Inflammatory macrophage (primary cell): ENCODE results near the gene TRIP11.

Experiments
- DNase-seq, 2 donors: peaks; one replicate each; pipeline ENCODE4 v3.0.0-alpha.2; 2020 to 2022

The TRIP11 gene

GRCh38 chr14:91953170-91953985 lies 86.5 kb downstream of the TRIP11 start:
- no peak for DNase-seq

- peak; percentile 3 to 24 for DNase-seq
Observed at GRCh38 chr14:91947475-91948184, 92.2 kb downstream of the TRIP11 start, which contains the start of gene FBLN5. Gene FBLN5, minus strand, starts transcription at chr14:91947694. Its CDS starts 465 bp downstream, at chr14:91947229.

GRCh38 chr14:91946622-91947474 lies 93.0 kb downstream of the TRIP11 start:
- peak in 1 of 2 donors; percentile 8 for DNase-seq

- DNase-seq: no peak
Observed at GRCh38 chr14:91945751-91946621, 93.9 kb downstream of the TRIP11 start.

- DNase-seq: no peak
Observed at GRCh38 chr14:91942946-91943345, 96.9 kb downstream of the TRIP11 start.

GRCh38 chr14:91942128-91942527 lies 97.7 kb downstream of the TRIP11 start:
- no peak for DNase-seq

- DNase-seq: no peak
Observed at GRCh38 chr14:91940209-91940608, 99.7 kb downstream of the TRIP11 start.

- no peak for DNase-seq
Observed at GRCh38 chr14:91935586-91935985, 104.3 kb downstream of the TRIP11 start.

- DNase-seq: no peak
Observed at GRCh38 chr14:91934554-91935285, 105.1 kb downstream of the TRIP11 start.

GRCh38 chr14:91931478-91932088 lies 108.3 kb downstream of the TRIP11 start:
- no peak for DNase-seq

- no peak for DNase-seq
Observed at GRCh38 chr14:91929700-91930099, 110.2 kb downstream of the TRIP11 start.

GRCh38 chr14:91927800-91928199 lies 112.1 kb downstream of the TRIP11 start:
- no peak for DNase-seq

- no peak for DNase-seq
Observed at GRCh38 chr14:91927191-91927590, 112.7 kb downstream of the TRIP11 start.

- DNase-seq: no peak
Observed at GRCh38 chr14:91926131-91926890, 113.5 kb downstream of the TRIP11 start.

- no peak for DNase-seq
Observed at GRCh38 chr14:91925727-91926121, 114.1 kb downstream of the TRIP11 start.

- DNase-seq: no peak
Observed at GRCh38 chr14:91925001-91925726, 114.7 kb downstream of the TRIP11 start.

- no peak for DNase-seq
Observed at GRCh38 chr14:91920526-91920925, 119.3 kb downstream of the TRIP11 start.

- DNase-seq: no peak
Observed at GRCh38 chr14:91919814-91920213, 120.0 kb downstream of the TRIP11 start.

GRCh38 chr14:91918186-91918883 lies 121.5 kb downstream of the TRIP11 start:
- DNase-seq: no peak
